ENCODE results near the gene GADD45A.

- TF ChIP-seq, protein P1, sequence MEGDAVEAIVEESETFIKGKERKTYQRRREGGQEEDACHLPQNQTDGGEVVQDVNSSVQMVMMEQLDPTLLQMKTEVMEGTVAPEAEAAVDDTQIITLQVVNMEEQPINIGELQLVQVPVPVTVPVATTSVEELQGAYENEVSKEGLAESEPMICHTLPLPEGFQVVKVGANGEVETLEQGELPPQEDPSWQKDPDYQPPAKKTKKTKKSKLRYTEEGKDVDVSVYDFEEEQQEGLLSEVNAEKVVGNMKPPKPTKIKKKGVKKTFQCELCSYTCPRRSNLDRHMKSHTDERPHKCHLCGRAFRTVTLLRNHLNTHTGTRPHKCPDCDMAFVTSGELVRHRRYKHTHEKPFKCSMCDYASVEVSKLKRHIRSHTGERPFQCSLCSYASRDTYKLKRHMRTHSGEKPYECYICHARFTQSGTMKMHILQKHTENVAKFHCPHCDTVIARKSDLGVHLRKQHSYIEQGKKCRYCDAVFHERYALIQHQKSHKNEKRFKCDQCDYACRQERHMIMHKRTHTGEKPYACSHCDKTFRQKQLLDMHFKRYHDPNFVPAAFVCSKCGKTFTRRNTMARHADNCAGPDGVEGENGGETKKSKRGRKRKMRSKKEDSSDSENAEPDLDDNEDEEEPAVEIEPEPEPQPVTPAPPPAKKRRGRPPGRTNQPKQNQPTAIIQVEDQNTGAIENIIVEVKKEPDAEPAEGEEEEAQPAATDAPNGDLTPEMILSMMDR (IDR thresholded peaks at IDR 0.05): no peak
- TF ChIP-seq, protein P2, sequence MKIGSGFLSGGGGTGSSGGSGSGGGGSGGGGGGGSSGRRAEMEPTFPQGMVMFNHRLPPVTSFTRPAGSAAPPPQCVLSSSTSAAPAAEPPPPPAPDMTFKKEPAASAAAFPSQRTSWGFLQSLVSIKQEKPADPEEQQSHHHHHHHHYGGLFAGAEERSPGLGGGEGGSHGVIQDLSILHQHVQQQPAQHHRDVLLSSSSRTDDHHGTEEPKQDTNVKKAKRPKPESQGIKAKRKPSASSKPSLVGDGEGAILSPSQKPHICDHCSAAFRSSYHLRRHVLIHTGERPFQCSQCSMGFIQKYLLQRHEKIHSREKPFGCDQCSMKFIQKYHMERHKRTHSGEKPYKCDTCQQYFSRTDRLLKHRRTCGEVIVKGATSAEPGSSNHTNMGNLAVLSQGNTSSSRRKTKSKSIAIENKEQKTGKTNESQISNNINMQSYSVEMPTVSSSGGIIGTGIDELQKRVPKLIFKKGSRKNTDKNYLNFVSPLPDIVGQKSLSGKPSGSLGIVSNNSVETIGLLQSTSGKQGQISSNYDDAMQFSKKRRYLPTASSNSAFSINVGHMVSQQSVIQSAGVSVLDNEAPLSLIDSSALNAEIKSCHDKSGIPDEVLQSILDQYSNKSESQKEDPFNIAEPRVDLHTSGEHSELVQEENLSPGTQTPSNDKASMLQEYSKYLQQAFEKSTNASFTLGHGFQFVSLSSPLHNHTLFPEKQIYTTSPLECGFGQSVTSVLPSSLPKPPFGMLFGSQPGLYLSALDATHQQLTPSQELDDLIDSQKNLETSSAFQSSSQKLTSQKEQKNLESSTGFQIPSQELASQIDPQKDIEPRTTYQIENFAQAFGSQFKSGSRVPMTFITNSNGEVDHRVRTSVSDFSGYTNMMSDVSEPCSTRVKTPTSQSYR (CRISPR knock-in tag; IDR thresholded peaks at IDR 0.05): no peak
- TF ChIP-seq FOXJ3 (CRISPR knock-in tag; IDR thresholded peaks at IDR 0.05; ENCODE audit: borderline replicate concordance): no peak
- TF ChIP-seq ZNF121 (CRISPR knock-in tag; IDR thresholded peaks at IDR 0.05): no peak
- TF ChIP-seq NFYB (CRISPR knock-in tag; conservative IDR thresholded peaks at IDR 0.05; ENCODE audit: low read depth): no peak
- TF ChIP-seq NR2C2 (CRISPR knock-in tag; IDR thresholded peaks at IDR 0.05): no peak
- no peak for TF ChIP-seq ZBTB21 (CRISPR knock-in tag; IDR thresholded peaks at IDR 0.05; ENCODE audit: borderline replicate concordance)
- TF ChIP-seq, protein P3, sequence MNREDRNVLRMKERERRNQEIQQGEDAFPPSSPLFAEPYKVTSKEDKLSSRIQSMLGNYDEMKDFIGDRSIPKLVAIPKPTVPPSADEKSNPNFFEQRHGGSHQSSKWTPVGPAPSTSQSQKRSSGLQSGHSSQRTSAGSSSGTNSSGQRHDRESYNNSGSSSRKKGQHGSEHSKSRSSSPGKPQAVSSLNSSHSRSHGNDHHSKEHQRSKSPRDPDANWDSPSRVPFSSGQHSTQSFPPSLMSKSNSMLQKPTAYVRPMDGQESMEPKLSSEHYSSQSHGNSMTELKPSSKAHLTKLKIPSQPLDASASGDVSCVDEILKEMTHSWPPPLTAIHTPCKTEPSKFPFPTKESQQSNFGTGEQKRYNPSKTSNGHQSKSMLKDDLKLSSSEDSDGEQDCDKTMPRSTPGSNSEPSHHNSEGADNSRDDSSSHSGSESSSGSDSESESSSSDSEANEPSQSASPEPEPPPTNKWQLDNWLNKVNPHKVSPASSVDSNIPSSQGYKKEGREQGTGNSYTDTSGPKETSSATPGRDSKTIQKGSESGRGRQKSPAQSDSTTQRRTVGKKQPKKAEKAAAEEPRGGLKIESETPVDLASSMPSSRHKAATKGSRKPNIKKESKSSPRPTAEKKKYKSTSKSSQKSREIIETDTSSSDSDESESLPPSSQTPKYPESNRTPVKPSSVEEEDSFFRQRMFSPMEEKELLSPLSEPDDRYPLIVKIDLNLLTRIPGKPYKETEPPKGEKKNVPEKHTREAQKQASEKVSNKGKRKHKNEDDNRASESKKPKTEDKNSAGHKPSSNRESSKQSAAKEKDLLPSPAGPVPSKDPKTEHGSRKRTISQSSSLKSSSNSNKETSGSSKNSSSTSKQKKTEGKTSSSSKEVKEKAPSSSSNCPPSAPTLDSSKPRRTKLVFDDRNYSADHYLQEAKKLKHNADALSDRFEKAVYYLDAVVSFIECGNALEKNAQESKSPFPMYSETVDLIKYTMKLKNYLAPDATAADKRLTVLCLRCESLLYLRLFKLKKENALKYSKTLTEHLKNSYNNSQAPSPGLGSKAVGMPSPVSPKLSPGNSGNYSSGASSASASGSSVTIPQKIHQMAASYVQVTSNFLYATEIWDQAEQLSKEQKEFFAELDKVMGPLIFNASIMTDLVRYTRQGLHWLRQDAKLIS (CRISPR knock-in tag; IDR thresholded peaks at IDR 0.05; ENCODE audit: borderline replicate concordance): no peak
- no peak for TF ChIP-seq E2F5 (CRISPR knock-in tag; IDR thresholded peaks at IDR 0.05)
- TF ChIP-seq, protein P4, sequence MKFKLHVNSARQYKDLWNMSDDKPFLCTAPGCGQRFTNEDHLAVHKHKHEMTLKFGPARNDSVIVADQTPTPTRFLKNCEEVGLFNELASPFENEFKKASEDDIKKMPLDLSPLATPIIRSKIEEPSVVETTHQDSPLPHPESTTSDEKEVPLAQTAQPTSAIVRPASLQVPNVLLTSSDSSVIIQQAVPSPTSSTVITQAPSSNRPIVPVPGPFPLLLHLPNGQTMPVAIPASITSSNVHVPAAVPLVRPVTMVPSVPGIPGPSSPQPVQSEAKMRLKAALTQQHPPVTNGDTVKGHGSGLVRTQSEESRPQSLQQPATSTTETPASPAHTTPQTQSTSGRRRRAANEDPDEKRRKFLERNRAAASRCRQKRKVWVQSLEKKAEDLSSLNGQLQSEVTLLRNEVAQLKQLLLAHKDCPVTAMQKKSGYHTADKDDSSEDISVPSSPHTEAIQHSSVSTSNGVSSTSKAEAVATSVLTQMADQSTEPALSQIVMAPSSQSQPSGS (CRISPR knock-in tag; IDR thresholded peaks at IDR 0.05; ENCODE audit: borderline replicate concordance, low read depth): no peak
- no peak for TF ChIP-seq RELA (CRISPR knock-in tag; IDR thresholded peaks at IDR 0.05; ENCODE audit: borderline replicate concordance)
- no peak for TF ChIP-seq ZNF138 (CRISPR knock-in tag; conservative IDR thresholded peaks at IDR 0.05)
These were observed 7.1 kb upstream of the GADD45A start for GRCh38 chr1:67677930-67678329.

Measured in WTC11 (cell line).